ENCODE results near the gene FCHSD1.

The FCHSD1 gene

DNA sequence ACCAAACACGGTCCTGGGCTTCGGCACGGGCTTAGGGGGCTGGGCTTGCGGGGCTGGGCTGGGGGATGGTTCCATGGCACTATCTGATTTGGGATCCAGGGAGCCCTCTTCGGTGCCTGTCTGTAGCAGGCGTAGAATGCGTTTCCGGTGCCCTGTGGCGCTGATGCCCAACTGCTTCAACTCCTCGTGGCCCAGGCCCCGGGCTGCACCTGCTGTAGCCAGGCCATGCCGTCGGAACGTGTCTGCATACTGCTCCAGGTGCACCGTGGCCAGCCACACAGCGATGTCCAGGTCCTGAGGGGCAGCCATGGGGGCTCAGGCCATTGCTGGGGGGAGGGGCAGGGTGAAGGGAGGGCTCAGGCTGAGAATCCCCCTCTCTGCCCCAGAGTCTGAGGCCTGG is 29.0 kb upstream of the FCHSD1 start:
- TF ChIP-seq, protein P1, sequence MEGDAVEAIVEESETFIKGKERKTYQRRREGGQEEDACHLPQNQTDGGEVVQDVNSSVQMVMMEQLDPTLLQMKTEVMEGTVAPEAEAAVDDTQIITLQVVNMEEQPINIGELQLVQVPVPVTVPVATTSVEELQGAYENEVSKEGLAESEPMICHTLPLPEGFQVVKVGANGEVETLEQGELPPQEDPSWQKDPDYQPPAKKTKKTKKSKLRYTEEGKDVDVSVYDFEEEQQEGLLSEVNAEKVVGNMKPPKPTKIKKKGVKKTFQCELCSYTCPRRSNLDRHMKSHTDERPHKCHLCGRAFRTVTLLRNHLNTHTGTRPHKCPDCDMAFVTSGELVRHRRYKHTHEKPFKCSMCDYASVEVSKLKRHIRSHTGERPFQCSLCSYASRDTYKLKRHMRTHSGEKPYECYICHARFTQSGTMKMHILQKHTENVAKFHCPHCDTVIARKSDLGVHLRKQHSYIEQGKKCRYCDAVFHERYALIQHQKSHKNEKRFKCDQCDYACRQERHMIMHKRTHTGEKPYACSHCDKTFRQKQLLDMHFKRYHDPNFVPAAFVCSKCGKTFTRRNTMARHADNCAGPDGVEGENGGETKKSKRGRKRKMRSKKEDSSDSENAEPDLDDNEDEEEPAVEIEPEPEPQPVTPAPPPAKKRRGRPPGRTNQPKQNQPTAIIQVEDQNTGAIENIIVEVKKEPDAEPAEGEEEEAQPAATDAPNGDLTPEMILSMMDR (IDR thresholded peaks at IDR 0.05), result no peak
- H3K9me3 Mint-ChIP-seq, result no peaks in the 10 kb centered on the region
- H3K4me1 Mint-ChIP-seq, result peaks cover 39% of the 10 kb centered on the region
- no peak overlapping the region for H3K27ac Mint-ChIP-seq
- peaks cover 12% of the 10 kb centered on the region for H3K27me3 Mint-ChIP-seq (ENCODE audit: low read depth, poor library complexity)
- DNase-seq, result no peak
- peaks cover 6% of the 10 kb centered on the region for H3K36me3 Mint-ChIP-seq (ENCODE audit: low read depth)
- H3K4me3 Mint-ChIP-seq, result no peak overlapping the region

- TF ChIP-seq, protein P1 (IDR thresholded peaks at IDR 0.05), result peak; percentile 41
- Mint-ChIP-seq H3K27me3 (ENCODE audit: low read depth, poor library complexity) (peaks cover 3% of the 10 kb centered on the region), H3K4me3 (no peak overlapping the region), H3K4me1 (peaks cover 34% of the 10 kb centered on the region), H3K36me3 (ENCODE audit: low read depth) (peaks cover 6% of the 10 kb centered on the region), H3K27ac (no peak overlapping the region), H3K9me3 (no peaks in the 10 kb centered on the region)
- peak; percentile 43 for DNase-seq
Observed at GRCh38 chr5:141677415-141677814, 26.2 kb upstream of the FCHSD1 start.

DNA sequence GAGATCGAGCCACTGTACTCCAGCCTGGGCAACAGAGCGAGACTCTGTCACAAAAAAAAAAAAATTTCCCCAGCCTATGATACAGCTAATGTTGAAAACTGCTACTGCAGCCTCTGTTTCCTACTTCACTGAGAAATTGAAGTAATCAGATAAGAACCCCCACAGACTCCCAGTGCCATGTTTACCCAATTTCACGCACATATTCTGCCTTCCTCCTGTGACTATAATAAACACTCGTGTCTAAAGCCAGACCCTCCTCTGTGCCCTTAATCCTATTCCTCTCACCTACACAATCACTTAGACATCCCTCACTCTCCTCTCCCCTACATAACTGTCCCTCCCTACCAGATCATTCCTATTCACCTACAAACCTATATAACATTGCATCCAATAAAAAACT is 24.5 kb upstream of the FCHSD1 start:
- TF ChIP-seq, protein P1 (IDR thresholded peaks at IDR 0.05), result no peak
- Mint-ChIP-seq H3K9me3 (no peaks in the 10 kb centered on the region), H3K27ac (no peak overlapping the region), H3K4me1 (peaks cover 18% of the 10 kb centered on the region), H3K27me3 (ENCODE audit: low read depth, poor library complexity) (no peaks in the 10 kb centered on the region), H3K36me3 (ENCODE audit: low read depth) (peaks cover 6% of the 10 kb centered on the region), H3K4me3 (no peak overlapping the region)
- DNase-seq, result no peak

GRCh38 chr5:141674747-141675146 is 23.5 kb upstream of the FCHSD1 start:
- Mint-ChIP-seq H3K9me3 (no peaks in the 10 kb centered on the region), H3K36me3 (ENCODE audit: low read depth) (peaks cover 6% of the 10 kb centered on the region), H3K27ac (peak overlapping the region; percentile 9), H3K27me3 (ENCODE audit: low read depth, poor library complexity) (no peaks in the 10 kb centered on the region), H3K4me3 (no peak overlapping the region), H3K4me1 (peaks cover 13% of the 10 kb centered on the region)
- DNase-seq, result no peak
- TF ChIP-seq, protein P1 (IDR thresholded peaks at IDR 0.05), result no peak

- Mint-ChIP-seq H3K9me3 (no peaks in the 10 kb centered on the region), H3K27me3 (ENCODE audit: low read depth, poor library complexity) (no peaks in the 10 kb centered on the region), H3K4me3 (no peak overlapping the region), H3K27ac (no peak overlapping the region), H3K36me3 (ENCODE audit: low read depth) (peaks cover 1% of the 10 kb centered on the region), H3K4me1 (peaks cover 13% of the 10 kb centered on the region)
- TF ChIP-seq, protein P1 (IDR thresholded peaks at IDR 0.05), result no peak
- no peak for DNase-seq
Observed at GRCh38 chr5:141672841-141673813, 21.9 kb upstream of the FCHSD1 start.
